GM12875 (cell line): Measurements from ENCODE around the gene LARGE1.

Experiments used
- H3K4me3 ChIP-seq: one replicate; pipeline ENCODE4 v1.5.1; 2011; ENCODE audit warnings: low read depth, low read length, control low read depth
- TF ChIP-seq, protein P1 (sequence below): IDR thresholded peaks from 2 replicates; pipeline ENCODE4 v1.5.1; 2011; ENCODE audit warnings: low read depth, mild to moderate bottlenecking, control low read depth, inconsistent platforms, low read length, moderate library complexity, borderline replicate concordance; ENCODE audit not compliant: insufficient read depth

LARGE1 gene

DNA sequence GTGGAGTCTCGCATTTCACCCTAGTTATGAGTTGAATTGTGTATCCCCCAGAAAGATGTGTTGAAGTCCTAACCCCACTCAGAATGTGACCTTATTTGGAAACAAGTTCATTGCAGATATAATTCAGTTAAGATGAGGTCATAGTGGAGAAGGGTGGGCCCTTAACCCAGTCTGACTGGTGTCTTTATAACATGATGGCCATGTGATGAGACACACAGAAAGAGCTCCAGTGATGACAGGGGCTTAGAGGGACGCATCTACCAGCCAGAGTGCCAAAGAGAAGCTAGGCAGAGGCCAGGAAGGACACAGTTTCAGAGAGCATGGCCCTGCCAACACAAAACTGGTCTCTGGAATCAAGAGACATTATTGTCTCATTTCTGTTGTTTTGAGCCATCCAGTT is 50.3 kb downstream of the LARGE1 start:
- no peak overlapping the region for H3K4me3 ChIP-seq
- TF ChIP-seq, protein P1, sequence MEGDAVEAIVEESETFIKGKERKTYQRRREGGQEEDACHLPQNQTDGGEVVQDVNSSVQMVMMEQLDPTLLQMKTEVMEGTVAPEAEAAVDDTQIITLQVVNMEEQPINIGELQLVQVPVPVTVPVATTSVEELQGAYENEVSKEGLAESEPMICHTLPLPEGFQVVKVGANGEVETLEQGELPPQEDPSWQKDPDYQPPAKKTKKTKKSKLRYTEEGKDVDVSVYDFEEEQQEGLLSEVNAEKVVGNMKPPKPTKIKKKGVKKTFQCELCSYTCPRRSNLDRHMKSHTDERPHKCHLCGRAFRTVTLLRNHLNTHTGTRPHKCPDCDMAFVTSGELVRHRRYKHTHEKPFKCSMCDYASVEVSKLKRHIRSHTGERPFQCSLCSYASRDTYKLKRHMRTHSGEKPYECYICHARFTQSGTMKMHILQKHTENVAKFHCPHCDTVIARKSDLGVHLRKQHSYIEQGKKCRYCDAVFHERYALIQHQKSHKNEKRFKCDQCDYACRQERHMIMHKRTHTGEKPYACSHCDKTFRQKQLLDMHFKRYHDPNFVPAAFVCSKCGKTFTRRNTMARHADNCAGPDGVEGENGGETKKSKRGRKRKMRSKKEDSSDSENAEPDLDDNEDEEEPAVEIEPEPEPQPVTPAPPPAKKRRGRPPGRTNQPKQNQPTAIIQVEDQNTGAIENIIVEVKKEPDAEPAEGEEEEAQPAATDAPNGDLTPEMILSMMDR = no peak

- H3K4me3 ChIP-seq = no peak overlapping the region
- TF ChIP-seq, protein P1 = no peak
Measured at GRCh38 chr22:33867971-33868370, 52.3 kb downstream of the LARGE1 start.

- TF ChIP-seq, protein P1 = no peak
- H3K4me3 ChIP-seq = no peak overlapping the region
Measured at GRCh38 chr22:33867118-33867866, 53.0 kb downstream of the LARGE1 start.

DNA sequence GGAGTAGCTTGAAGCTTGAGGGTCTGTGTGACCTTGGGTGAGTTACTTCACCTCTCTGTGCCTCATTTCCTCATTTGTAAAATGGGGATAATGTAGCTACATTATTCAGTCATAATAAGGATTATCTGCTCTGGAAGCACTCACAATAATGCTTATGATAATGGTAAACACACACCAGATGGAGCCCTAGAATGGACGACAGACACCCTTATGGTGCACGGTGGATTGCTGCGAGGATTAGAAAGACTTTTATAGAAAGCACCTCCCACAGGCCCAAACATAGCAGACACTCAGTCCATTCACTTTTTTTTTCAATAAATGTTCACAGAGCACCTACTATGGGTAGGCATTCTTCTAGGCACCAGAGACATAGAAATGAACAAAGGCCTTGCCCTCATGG is 53.8 kb downstream of the LARGE1 start:
- TF ChIP-seq, protein P1 = no peak

GRCh38 chr22:33865996-33866395 is 54.3 kb downstream of the LARGE1 start:
- no peak overlapping the region for H3K4me3 ChIP-seq
- TF ChIP-seq, protein P1 = no peak

More for the DNA sequence above, 53.8 kb downstream of the LARGE1 start:
- no peak overlapping the region for H3K4me3 ChIP-seq

- TF ChIP-seq, protein P1 = no peak
- no peak overlapping the region for H3K4me3 ChIP-seq
Measured at GRCh38 chr22:33865248-33865647, 55.0 kb downstream of the LARGE1 start.

- no peak overlapping the region for H3K4me3 ChIP-seq
- TF ChIP-seq, protein P1 = no peak
Measured at GRCh38 chr22:33864723-33865130, 55.5 kb downstream of the LARGE1 start.
